Kidney (tissue), 14 donors: Measurements from ENCODE around the gene KRT7. TPM values are rescaled to one million over a fixed set of nuclear protein-coding genes. Genes with fewer than 3 reads are reported as not detected.
"Not testable (repeated sequence)": the region's sequence is repeated elsewhere in the genome, so short reads cannot be mapped to it uniquely, and the experiment has no call there.

Experiments
- DNase-seq, 5 donors: peaks; one replicate each; pipeline ENCODE4 v3.0.0-alpha.2; 2013 to 2020
- FAIRE-seq: peaks from 2 replicates; lab custom pipeline; 2012; peaks lifted over from hg19 to GRCh38; lab: Jason Lieb, UNC
- H3K27ac ChIP-seq, 2 donors: one replicate each; pipeline ENCODE4 v1.7.0; 2013; ENCODE audit warnings: low read depth in 2 of 2, low read length in 2 of 2, inconsistent platforms in 1 of 2
- H3K27me3 ChIP-seq: one replicate; pipeline ENCODE4 v1.7.1; 2013; ENCODE audit warnings: low read length, inconsistent platforms; ENCODE audit not compliant: control insufficient read depth, insufficient read depth
- H3K36me3 ChIP-seq, 3 donors: one replicate each; pipeline versions ENCODE4 v1.7.0 to v1.7.1; 2013; ENCODE audit warnings: low read length in 3 of 3, control low read depth in 1 of 3, inconsistent platforms in 1 of 3; ENCODE audit not compliant: insufficient read depth in 3 of 3, control insufficient read depth in 2 of 3
- H3K4me1 ChIP-seq, 3 donors: one replicate each; pipeline versions ENCODE4 v1.7.0 to v1.7.1; 2013; ENCODE audit warnings: low read length in 3 of 3, inconsistent platforms in 1 of 3, low read depth in 1 of 3; ENCODE audit not compliant: control insufficient read depth in 2 of 3, insufficient read depth in 2 of 3
- H3K4me3 ChIP-seq, 3 donors: one replicate each; pipeline versions ENCODE4 v1.7.0 to v1.8.1; 2013; ENCODE audit warnings: low read length in 3 of 3, control low read depth in 1 of 3, inconsistent platforms in 1 of 3
- H3K9ac ChIP-seq, 3 donors: one replicate each; pipeline versions ENCODE4 v1.7.0 to v1.7.1; 2013; ENCODE audit warnings: low read length in 3 of 3, control low read depth in 1 of 3, inconsistent platforms in 1 of 3
- H3K9me3 ChIP-seq, 3 donors: one replicate each; pipeline versions ENCODE4 v1.7.0 to v1.7.1; 2013; ENCODE audit warnings: low read length in 3 of 3, control low read depth in 1 of 3, inconsistent platforms in 1 of 3; ENCODE audit not compliant: control insufficient read depth in 2 of 3, insufficient read depth in 1 of 3
- intact Hi-C: fragments of 100-400 bp; cut with DNase I; formaldehyde crosslinking; loops from one replicate; pipeline ENCODE4 v1.11.1; 2022
- polyA plus RNA-seq: library from polyadenylated mRNA; stranded (reverse); fragments of 350-450 nt; fragmentation: Illumina TruSeq; extraction: RNeasy Lipid Tissue Mini Kit (QIAGEN cat#74804); gene quantifications from one replicate; pipeline ENCODE4 v1.2.3, GENCODE V29; 2014; ENCODE audit warnings: low read depth, low replicate concordance; ENCODE audit not compliant: insufficient read depth
- total RNA-seq: library from RNA; stranded (reverse); fragmentation: NEBNext Ultra II Directional; extraction: Animal tissue kit (Norgen Biotek cat#: 25700); gene quantifications from one replicate; pipeline ENCODE4 v1.2.1, GENCODE V29; 2021
- TF ChIP-seq, protein P1 (sequence below): IDR thresholded peaks from 3 replicates; pipeline ENCODE4 v1.5.1; 2012; ENCODE audit warnings: mild to moderate bottlenecking, moderate library complexity, borderline replicate concordance; ENCODE audit not compliant: insufficient read depth; ENCODE audit errors: extremely low read depth
- donor health status: control.
- donor health status: control.
- donor health status: control.
- donor health status: control.
- donor health status: control.
- donor health status: DM: yes; HTN: yes; CAD: no.
- donor health status: Normal renal cell carcinoma (clear cell type).

The KRT7 gene
- total and polyA plus RNA-seq, 2 donors from 2014 or later: 173 to 1,490 TPM

DNA sequence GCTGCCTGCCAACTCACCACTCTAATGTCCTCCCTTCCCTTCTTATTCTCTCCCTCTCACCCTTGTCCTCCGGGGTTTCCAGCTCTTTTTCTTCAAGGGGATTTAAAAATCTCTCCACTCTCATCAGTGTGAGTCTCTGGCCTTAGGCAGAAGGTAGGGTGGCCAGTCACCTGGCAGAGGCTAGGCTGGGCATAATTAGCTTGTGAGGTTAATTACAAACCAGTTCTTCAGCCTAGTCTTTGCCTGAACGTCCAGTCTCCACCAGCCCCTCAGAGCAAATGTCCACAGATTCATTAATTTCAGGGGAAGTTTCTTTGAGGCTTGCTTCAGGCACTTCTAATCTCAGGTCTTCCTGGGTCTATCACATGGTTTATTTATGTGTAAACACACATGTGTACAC lies 6.7 kb downstream of the KRT7 start:
- Histone ChIP-seq H3K9me3 (no peaks in the 10 kb centered on the region), H3K4me1 (peaks cover 0 to 22% (median 18%) of the 10 kb centered on the region in 3 donors), H3K36me3 (no peaks in the 10 kb centered on the region), H3K27me3 (no peaks in the 10 kb centered on the region), H3K9ac (peak overlapping the region in 1 of 3 donors; percentile 38), H3K27ac (peak overlapping the region; percentile 26 to 83), H3K4me3 (no peak overlapping the region)
- intact Hi-C loops: no loop called here
- no peak for FAIRE-seq
- peak in 2 of 5 donors; percentile 22 to 24 for DNase-seq
- TF ChIP-seq, protein P1, sequence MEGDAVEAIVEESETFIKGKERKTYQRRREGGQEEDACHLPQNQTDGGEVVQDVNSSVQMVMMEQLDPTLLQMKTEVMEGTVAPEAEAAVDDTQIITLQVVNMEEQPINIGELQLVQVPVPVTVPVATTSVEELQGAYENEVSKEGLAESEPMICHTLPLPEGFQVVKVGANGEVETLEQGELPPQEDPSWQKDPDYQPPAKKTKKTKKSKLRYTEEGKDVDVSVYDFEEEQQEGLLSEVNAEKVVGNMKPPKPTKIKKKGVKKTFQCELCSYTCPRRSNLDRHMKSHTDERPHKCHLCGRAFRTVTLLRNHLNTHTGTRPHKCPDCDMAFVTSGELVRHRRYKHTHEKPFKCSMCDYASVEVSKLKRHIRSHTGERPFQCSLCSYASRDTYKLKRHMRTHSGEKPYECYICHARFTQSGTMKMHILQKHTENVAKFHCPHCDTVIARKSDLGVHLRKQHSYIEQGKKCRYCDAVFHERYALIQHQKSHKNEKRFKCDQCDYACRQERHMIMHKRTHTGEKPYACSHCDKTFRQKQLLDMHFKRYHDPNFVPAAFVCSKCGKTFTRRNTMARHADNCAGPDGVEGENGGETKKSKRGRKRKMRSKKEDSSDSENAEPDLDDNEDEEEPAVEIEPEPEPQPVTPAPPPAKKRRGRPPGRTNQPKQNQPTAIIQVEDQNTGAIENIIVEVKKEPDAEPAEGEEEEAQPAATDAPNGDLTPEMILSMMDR: no peak

DNA sequence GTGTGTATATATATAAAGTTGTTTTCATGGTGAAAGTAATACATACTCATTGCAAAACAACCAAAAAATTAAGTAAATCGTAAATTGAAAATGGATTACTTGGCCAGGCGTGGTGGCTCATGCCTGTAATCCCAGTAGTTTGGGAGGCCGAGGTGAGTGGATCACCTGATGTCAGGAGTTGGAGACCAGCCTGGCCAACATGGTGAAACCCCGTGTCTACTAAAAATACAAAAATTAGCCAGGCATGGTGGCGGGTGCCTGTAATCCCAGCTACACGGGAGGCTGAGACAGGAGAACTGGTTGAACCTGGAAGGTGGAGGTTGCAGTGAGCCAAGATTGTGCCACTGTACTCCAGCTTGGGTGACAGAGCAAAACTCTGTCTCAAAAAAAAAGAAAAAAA lies 7.2 kb downstream of the KRT7 start:
- H3K4me1 ChIP-seq: peaks cover 0 to 22% (median 18%) of the 10 kb centered on the region in 3 donors
- H3K36me3 ChIP-seq, H3K4me3 ChIP-seq, H3K9me3 ChIP-seq, H3K27ac ChIP-seq, FAIRE-seq, intact Hi-C loops, H3K9ac ChIP-seq, H3K27me3 ChIP-seq: not testable (repeated sequence)
- peak in 1 of 5 donors; percentile 4 for DNase-seq

- FAIRE-seq (no peak), DNase-seq (peak in 2 of 5 donors; percentile 28 to 46)
- intact Hi-C loops: no loop called here
- Histone ChIP-seq H3K4me1 (peaks cover 0 to 22% (median 16%) of the 10 kb centered on the region in 3 donors), H3K4me3 (no peak overlapping the region), H3K36me3 (no peaks in the 10 kb centered on the region), H3K27ac (no peak overlapping the region), H3K27me3 (no peaks in the 10 kb centered on the region), H3K9me3 (no peaks in the 10 kb centered on the region), H3K9ac (no peak overlapping the region)
- TF ChIP-seq, protein P1: no peak
Measured at GRCh38 chr12:52241205-52241842, 8.3 kb downstream of the KRT7 start.

DNA sequence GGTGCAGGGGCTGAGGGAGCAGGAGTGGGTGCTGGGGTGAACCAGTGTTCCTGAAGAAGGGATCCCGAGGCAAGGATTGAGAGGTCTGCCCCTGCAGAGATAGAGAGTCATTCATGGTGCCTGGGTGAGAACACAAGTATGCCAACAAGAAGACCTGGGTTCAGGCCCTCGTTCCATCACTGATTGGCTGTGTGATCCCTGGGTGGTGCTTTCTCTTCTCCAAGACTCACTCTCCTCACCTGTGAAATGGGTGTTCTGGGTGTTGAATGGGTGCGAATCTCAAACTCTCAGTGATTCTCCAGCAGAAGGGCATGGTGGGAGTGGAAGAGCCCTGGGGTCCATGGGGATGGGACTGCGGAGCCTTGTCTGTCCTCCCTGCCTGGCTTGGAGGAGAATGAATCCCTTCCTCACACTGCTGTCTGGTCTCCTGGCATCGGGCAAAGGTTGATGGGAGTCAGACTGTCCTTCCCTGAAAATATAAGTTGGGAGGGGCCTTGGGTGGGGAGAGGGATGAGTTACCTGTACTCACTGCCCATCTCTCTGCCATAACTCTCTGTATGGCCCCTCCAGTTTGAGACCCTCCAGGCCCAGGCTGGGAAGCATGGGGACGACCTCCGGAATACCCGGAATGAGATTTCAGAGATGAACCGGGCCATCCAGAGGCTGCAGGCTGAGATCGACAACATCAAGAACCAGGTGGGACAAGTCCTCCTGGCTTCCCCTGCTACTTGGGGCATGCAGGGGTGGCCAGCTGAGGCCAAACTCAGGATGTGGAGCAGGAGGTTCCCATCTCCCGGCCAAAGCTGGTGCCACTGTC lies 9.6 kb downstream of the KRT7 start:
- H3K27me3 ChIP-seq: no peaks in the 10 kb centered on the region
- H3K36me3 ChIP-seq: no peaks in the 10 kb centered on the region
- no peak overlapping the region for H3K9ac ChIP-seq
- no peaks in the 10 kb centered on the region for H3K9me3 ChIP-seq
- peaks cover 0 to 22% (median 22%) of the 10 kb centered on the region in 3 donors for H3K4me1 ChIP-seq
- intact Hi-C loops: no loop called here
- FAIRE-seq: no peak
- peak overlapping the region; percentile 79 to 86 for H3K27ac ChIP-seq
- H3K4me3 ChIP-seq: no peak overlapping the region
- TF ChIP-seq, protein P1: no peak
- peak in 1 of 5 donors; percentile 43 for DNase-seq
